ENCODE data around the gene NQO2.

The NQO2 gene

DNA sequence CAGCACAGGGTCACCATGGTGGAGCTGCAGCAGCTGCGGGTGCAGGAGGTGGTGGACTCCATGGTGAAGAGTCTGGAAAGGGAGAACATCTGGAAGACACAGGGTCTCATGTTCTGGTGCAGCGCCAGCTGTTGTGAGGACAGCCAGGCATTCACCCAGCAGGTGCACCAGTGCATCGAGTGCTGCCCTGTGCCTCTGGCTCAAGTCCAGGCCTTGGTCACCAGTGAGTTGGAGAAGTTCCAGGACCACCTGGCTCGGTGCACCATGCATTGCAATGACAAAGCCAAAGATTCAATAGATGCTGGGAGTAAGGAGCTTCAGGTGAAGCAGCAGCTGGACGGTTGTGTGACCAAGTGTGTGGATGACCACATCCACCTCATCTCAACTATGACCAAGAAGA lies 45.7 kb downstream of the NQO2 start:
- TF ChIP-seq YY1 (IDR thresholded peaks at IDR 0.05; ENCODE audit: low read depth) (no peak), NFIC (IDR thresholded peaks at IDR 0.05) (peak; percentile 94), TAF1 (IDR thresholded peaks at IDR 0.05; ENCODE audit: low read depth) (no peak), CEBPB (IDR thresholded peaks at IDR 0.05) (no peak), MAX (IDR thresholded peaks at IDR 0.05) (no peak), RAD21 (IDR thresholded peaks at IDR 0.05; ENCODE audit: low read depth) (no peak), TEAD4 (IDR thresholded peaks at IDR 0.05) (no peak; the same call in 1 of the 2 replicates), EGR1 (IDR thresholded peaks at IDR 0.05) (no peak), TCF12 (IDR thresholded peaks at IDR 0.05; ENCODE audit: low read depth) (peak; percentile 62)

DNA sequence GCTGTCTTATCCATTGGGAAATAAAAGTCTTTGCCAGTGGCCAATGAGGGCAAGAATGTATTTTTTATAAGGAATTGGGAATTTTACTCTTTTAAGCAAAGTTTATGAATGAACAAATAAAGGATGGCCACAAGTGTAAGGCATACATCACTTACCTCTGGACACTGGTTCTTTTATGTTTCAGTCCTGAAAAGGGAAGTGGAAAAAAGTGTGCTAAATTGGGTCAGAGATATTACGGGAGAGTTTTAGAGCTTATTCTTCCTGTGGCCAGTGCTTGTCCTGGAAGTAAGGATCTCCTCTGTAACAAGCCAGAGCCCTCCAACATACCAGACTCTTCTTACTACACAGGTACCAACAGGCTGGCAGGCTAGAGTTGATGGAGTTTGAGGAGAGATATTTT lies 46.1 kb downstream of the NQO2 start:
- TF ChIP-seq RAD21 (IDR thresholded peaks at IDR 0.05; ENCODE audit: low read depth) (no peak), YY1 (IDR thresholded peaks at IDR 0.05; ENCODE audit: low read depth) (no peak), TAF1 (IDR thresholded peaks at IDR 0.05; ENCODE audit: low read depth) (no peak), EGR1 (IDR thresholded peaks at IDR 0.05) (no peak), CEBPB (IDR thresholded peaks at IDR 0.05) (no peak), TEAD4 (IDR thresholded peaks at IDR 0.05) (no peak), FOXM1 (IDR thresholded peaks at IDR 0.05; ENCODE audit: borderline replicate concordance, low read depth) (no peak)
- TF ChIP-seq, protein P1, sequence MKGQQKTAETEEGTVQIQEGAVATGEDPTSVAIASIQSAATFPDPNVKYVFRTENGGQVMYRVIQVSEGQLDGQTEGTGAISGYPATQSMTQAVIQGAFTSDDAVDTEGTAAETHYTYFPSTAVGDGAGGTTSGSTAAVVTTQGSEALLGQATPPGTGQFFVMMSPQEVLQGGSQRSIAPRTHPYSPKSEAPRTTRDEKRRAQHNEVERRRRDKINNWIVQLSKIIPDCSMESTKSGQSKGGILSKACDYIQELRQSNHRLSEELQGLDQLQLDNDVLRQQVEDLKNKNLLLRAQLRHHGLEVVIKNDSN (IDR thresholded peaks at IDR 0.05), result no peak

- TF ChIP-seq, protein P2, sequence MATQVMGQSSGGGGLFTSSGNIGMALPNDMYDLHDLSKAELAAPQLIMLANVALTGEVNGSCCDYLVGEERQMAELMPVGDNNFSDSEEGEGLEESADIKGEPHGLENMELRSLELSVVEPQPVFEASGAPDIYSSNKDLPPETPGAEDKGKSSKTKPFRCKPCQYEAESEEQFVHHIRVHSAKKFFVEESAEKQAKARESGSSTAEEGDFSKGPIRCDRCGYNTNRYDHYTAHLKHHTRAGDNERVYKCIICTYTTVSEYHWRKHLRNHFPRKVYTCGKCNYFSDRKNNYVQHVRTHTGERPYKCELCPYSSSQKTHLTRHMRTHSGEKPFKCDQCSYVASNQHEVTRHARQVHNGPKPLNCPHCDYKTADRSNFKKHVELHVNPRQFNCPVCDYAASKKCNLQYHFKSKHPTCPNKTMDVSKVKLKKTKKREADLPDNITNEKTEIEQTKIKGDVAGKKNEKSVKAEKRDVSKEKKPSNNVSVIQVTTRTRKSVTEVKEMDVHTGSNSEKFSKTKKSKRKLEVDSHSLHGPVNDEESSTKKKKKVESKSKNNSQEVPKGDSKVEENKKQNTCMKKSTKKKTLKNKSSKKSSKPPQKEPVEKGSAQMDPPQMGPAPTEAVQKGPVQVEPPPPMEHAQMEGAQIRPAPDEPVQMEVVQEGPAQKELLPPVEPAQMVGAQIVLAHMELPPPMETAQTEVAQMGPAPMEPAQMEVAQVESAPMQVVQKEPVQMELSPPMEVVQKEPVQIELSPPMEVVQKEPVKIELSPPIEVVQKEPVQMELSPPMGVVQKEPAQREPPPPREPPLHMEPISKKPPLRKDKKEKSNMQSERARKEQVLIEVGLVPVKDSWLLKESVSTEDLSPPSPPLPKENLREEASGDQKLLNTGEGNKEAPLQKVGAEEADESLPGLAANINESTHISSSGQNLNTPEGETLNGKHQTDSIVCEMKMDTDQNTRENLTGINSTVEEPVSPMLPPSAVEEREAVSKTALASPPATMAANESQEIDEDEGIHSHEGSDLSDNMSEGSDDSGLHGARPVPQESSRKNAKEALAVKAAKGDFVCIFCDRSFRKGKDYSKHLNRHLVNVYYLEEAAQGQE (IDR thresholded peaks at IDR 0.05; ENCODE audit: low read depth), result no peak
- no peak for TF ChIP-seq EP300 (IDR thresholded peaks at IDR 0.05; ENCODE audit: borderline replicate concordance)
- TF ChIP-seq EGR1 (IDR thresholded peaks at IDR 0.05), result no peak
- no peak for TF ChIP-seq TAF1 (IDR thresholded peaks at IDR 0.05; ENCODE audit: low read depth)
- TF ChIP-seq CREB1 (IDR thresholded peaks at IDR 0.05; ENCODE audit: low read depth), result no peak
- no peak for TF ChIP-seq TEAD4 (IDR thresholded peaks at IDR 0.05)
- TF ChIP-seq RAD21 (IDR thresholded peaks at IDR 0.05; ENCODE audit: low read depth), result no peak
- no peak for TF ChIP-seq FOXM1 (IDR thresholded peaks at IDR 0.05; ENCODE audit: borderline replicate concordance, low read depth)
- no peak for TF ChIP-seq TCF12 (IDR thresholded peaks at IDR 0.05; ENCODE audit: low read depth)
- TF ChIP-seq NFIC (IDR thresholded peaks at IDR 0.05), result no peak
- TF ChIP-seq ZBTB7A (IDR thresholded peaks at IDR 0.05; ENCODE audit: low read depth), result no peak
- TF ChIP-seq, protein P1 (IDR thresholded peaks at IDR 0.05), result no peak
- TF ChIP-seq CEBPB (IDR thresholded peaks at IDR 0.05), result no peak
- no peak for TF ChIP-seq MAX (IDR thresholded peaks at IDR 0.05)
- no peak for TF ChIP-seq YY1 (IDR thresholded peaks at IDR 0.05; ENCODE audit: low read depth)
Measured at GRCh38 chr6:3046295-3046694, 46.6 kb downstream of the NQO2 start.

GRCh38 chr6:3052481-3053230 lies 53.0 kb downstream of the NQO2 start:
- no peak for TF ChIP-seq YY1 (IDR thresholded peaks at IDR 0.05; ENCODE audit: low read depth)
- TF ChIP-seq MAX (IDR thresholded peaks at IDR 0.05), result no peak
- TF ChIP-seq, protein P1 (IDR thresholded peaks at IDR 0.05), result no peak
- TF ChIP-seq NFIC (IDR thresholded peaks at IDR 0.05), result no peak

DNA sequence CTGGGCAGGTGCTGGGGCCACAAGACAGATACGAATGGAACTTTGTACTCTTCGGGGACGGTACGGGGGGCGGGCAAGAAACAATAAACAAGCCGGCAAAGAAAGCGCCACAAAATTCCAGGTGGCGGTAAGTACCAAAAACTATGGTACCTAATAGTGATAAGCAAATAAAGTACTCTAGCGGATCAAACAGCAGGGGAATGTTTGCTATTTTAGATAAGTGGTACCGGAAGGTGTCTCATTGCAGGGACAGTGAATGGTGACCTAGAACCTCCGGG lies 53.5 kb downstream of the NQO2 start:
- no peak for TF ChIP-seq CEBPB (IDR thresholded peaks at IDR 0.05)
- no peak for TF ChIP-seq ZBTB7A (IDR thresholded peaks at IDR 0.05; ENCODE audit: low read depth)
- no peak for TF ChIP-seq NFIC (IDR thresholded peaks at IDR 0.05)
- TF ChIP-seq CREB1 (IDR thresholded peaks at IDR 0.05; ENCODE audit: low read depth), result no peak
- TF ChIP-seq, protein P2 (IDR thresholded peaks at IDR 0.05; ENCODE audit: low read depth), result no peak
- TF ChIP-seq EP300 (IDR thresholded peaks at IDR 0.05; ENCODE audit: borderline replicate concordance), result no peak
